ENCODE data around the gene CAMK1D.

GRCh38 chr10:12766223-12766622 lies 416.9 kb downstream of the CAMK1D start:
- no peak for TF ChIP-seq CTCF (IDR thresholded peaks at IDR 0.05; ENCODE audit: low read length)
- no peak for TF ChIP-seq EZH2 (IDR thresholded peaks at IDR 0.05; ENCODE audit: borderline replicate concordance, low read length)
